NCI-H1092 treated with DMSO at 0.1 percent for 48 hours (cell line): ENCODE results near the gene MINK1.

Source experiments
- DNase-seq: peaks from one replicate; lab custom pipeline; 2025; lab: John Stamatoyannopoulos, UW

Gene MINK1

GRCh38 chr17:4872786-4873185, 39.6 kb downstream of the MINK1 start:
- no peak for DNase-seq

GRCh38 chr17:4877089-4877488, 43.9 kb downstream of the MINK1 start:
- DNase-seq, result no peak

GRCh38 chr17:4879601-4880000, 46.5 kb downstream of the MINK1 start:
- DNase-seq, result no peak

GRCh38 chr17:4880857-4881256, 47.7 kb downstream of the MINK1 start:
- no peak for DNase-seq

- DNase-seq, result peak; percentile 13
These were observed 48.8 kb downstream of the MINK1 start for GRCh38 chr17:4881761-4882555.

- no peak for DNase-seq
These were observed 51.3 kb downstream of the MINK1 start for GRCh38 chr17:4884489-4884888.

- DNase-seq, result no peak
These were observed 53.7 kb downstream of the MINK1 start for GRCh38 chr17:4886830-4887229.

- DNase-seq, result no peak
These were observed 54.4 kb downstream of the MINK1 start for GRCh38 chr17:4887581-4887980.

- DNase-seq, result no peak
These were observed 58.6 kb downstream of the MINK1 start for GRCh38 chr17:4891411-4892410.

GRCh38 chr17:4892499-4893221, 59.5 kb downstream of the MINK1 start:
- DNase-seq, result no peak

GRCh38 chr17:4893272-4893671, 60.1 kb downstream of the MINK1 start:
- no peak for DNase-seq

GRCh38 chr17:4893721-4894560, 60.8 kb downstream of the MINK1 start:
- no peak for DNase-seq

GRCh38 chr17:4895121-4895520, 62.0 kb downstream of the MINK1 start:
- no peak for DNase-seq

- DNase-seq, result no peak
These were observed 62.7 kb downstream of the MINK1 start for GRCh38 chr17:4895657-4896331.

- DNase-seq, result no peak
These were observed 63.4 kb downstream of the MINK1 start for GRCh38 chr17:4896332-4897197.

GRCh38 chr17:4897198-4897687, 64.1 kb downstream of the MINK1 start:
- DNase-seq, result no peak

- no peak for DNase-seq
These were observed 64.6 kb downstream of the MINK1 start for GRCh38 chr17:4897785-4898184.

GRCh38 chr17:4898351-4898750, 65.2 kb downstream of the MINK1 start:
- DNase-seq, result no peak

GRCh38 chr17:4898927-4899326, 65.8 kb downstream of the MINK1 start:
- no peak for DNase-seq
